Gastroesophageal sphincter (tissue), 4 donors: ENCODE results near the gene TUT4. TPM values are rescaled to one million over a fixed set of nuclear protein-coding genes. Genes with fewer than 3 reads are reported as not detected.

Source experiments
- ATAC-seq: fragments of 150-250 bp; one replicate; pipeline ENCODE4 v1.9.1; 2016; ENCODE audit warnings: mild to moderate bottlenecking, moderate library complexity
- H3K27ac ChIP-seq, 4 donors: fragments of 200-600 bp; sonication (generic) in 3 of 4; 1 replicate in 3 of 4; 2 replicates in 1 of 4; pipeline ENCODE4 v1.5.1; 2016 to 2019
- H3K27me3 ChIP-seq: fragments of 200-600 bp; sonication (generic); one replicate; pipeline ENCODE4 v1.5.1; 2019
- H3K36me3 ChIP-seq, 2 donors: fragments of 200-600 bp; sonication (generic); one replicate each; pipeline ENCODE4 v1.5.1; 2019; ENCODE audit warnings: control low read depth in 1 of 2
- H3K4me1 ChIP-seq, 3 donors: fragments of 200-600 bp; sonication (generic); 1 replicate in 2 of 3; 2 replicates in 1 of 3; pipeline ENCODE4 v1.5.1; 2016 to 2019; ENCODE audit warnings: control low read depth in 2 of 3
- H3K4me3 ChIP-seq, 2 donors: fragments of 200-600 bp; sonication (generic); one replicate each; pipeline ENCODE4 v1.5.1; 2019; ENCODE audit warnings: mild to moderate bottlenecking in 1 of 2, moderate library complexity in 1 of 2
- H3K9me3 ChIP-seq, 3 donors: fragments of 200-600 bp; sonication (generic); one replicate each; pipeline ENCODE4 v1.5.1; 2017 to 2019; ENCODE audit warnings: control low read depth in 2 of 3
- CTCF ChIP-seq, 4 experiments: fragments of 200-600 bp in 2 of 4; fragments of 450-650 bp in 2 of 4; sonication (generic) in 1 of 4; IDR thresholded peaks; one replicate each; pipeline ENCODE4 v1.5.1; 2017 to 2019; ENCODE audit warnings: antibody characterized with exemption in 4 of 4, mild to moderate bottlenecking in 2 of 4, moderate library complexity in 2 of 4
- EP300 ChIP-seq: sonication (generic); formaldehyde crosslinking; IDR thresholded peaks from one replicate; pipeline ENCODE4 v1.6.1; 2017; ENCODE audit warnings: antibody characterized with exemption, mild to moderate bottlenecking
- POLR2A ChIP-seq, 2 donors: fragments of 450-650 bp; IDR thresholded peaks; one replicate each; pipeline ENCODE4 v1.6.1; 2017; ENCODE audit warnings: antibody characterized with exemption in 2 of 2, mild to moderate bottlenecking in 2 of 2, moderate library complexity in 1 of 2
- POLR2AphosphoS5 ChIP-seq: sonication (generic); formaldehyde crosslinking; IDR thresholded peaks from one replicate; pipeline ENCODE4 v1.6.1; 2017; ENCODE audit warnings: antibody characterized with exemption
- WGBS, 2 donors: methylation state at CpG; one replicate each; pipeline ENCODE4 v1.1.5; 2018; ENCODE audit warnings: low coverage in 1 of 2; 5-methylcytosine and 5-hydroxymethylcytosine counted together
- total RNA-seq, 4 donors: library from RNA; depleted of rRNA; stranded (reverse); fragments of >200 nt; gene quantifications; one replicate each; pipeline ENCODE4 v1.1.0, GENCODE V29; 2016

Gene TUT4, protein sequence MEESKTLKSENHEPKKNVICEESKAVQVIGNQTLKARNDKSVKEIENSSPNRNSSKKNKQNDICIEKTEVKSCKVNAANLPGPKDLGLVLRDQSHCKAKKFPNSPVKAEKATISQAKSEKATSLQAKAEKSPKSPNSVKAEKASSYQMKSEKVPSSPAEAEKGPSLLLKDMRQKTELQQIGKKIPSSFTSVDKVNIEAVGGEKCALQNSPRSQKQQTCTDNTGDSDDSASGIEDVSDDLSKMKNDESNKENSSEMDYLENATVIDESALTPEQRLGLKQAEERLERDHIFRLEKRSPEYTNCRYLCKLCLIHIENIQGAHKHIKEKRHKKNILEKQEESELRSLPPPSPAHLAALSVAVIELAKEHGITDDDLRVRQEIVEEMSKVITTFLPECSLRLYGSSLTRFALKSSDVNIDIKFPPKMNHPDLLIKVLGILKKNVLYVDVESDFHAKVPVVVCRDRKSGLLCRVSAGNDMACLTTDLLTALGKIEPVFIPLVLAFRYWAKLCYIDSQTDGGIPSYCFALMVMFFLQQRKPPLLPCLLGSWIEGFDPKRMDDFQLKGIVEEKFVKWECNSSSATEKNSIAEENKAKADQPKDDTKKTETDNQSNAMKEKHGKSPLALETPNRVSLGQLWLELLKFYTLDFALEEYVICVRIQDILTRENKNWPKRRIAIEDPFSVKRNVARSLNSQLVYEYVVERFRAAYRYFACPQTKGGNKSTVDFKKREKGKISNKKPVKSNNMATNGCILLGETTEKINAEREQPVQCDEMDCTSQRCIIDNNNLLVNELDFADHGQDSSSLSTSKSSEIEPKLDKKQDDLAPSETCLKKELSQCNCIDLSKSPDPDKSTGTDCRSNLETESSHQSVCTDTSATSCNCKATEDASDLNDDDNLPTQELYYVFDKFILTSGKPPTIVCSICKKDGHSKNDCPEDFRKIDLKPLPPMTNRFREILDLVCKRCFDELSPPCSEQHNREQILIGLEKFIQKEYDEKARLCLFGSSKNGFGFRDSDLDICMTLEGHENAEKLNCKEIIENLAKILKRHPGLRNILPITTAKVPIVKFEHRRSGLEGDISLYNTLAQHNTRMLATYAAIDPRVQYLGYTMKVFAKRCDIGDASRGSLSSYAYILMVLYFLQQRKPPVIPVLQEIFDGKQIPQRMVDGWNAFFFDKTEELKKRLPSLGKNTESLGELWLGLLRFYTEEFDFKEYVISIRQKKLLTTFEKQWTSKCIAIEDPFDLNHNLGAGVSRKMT (N-terminal part only)
- total RNA-seq = 10 to 100 TPM; 32.3 to 56.5 (median 34.0) TPM

- 2% methylated on average over 8 of the region's 68 CpGs; no CpG with 5 or more reads in 1 of the 2 donors for WGBS, 2 donors
These were observed at the start of gene TUT4 for GRCh38 chr1:52552505-52553361. Gene TUT4 (minus strand): TSS chr1:52553092. CDS start chr1:52526280, 26,812 bp downstream.

GRCh38 chr1:52601991-52602855 lies 49.3 kb upstream of the TUT4 start, which contains the start of gene GPX7:
Gene GPX7 (plus strand): TSS chr1:52602371. CDS start chr1:52602410, 39 bp downstream.
- WGBS, 2 donors = 2 to 30% methylated on average over 4 of the region's 97 CpGs
- Histone ChIP-seq H3K4me3 (peak within 1 kb of the TSS; percentile 45 to 71), H3K36me3 (peaks cover 0 to 15% of the 10 kb centered on the region in 2 donors), H3K27ac (peak within 1 kb of the TSS; percentile 44 to 91 (median 88)), H3K27me3 (no peaks in the 10 kb centered on the region), H3K4me1 (peaks cover 0 to 30% (median 13%) of the 10 kb centered on the region in 3 donors), H3K9me3 (no peaks in the 10 kb centered on the region)
- ATAC-seq = peak; percentile 67
- TF ChIP-seq CTCF (IDR thresholded peaks at IDR 0.05) = no peak
- TF ChIP-seq EP300 = no peak
- peak in 1 of 2 donors; percentile 35 for TF ChIP-seq POLR2A (IDR thresholded peaks at IDR 0.05)

More at GRCh38 chr1:52552505-52553361, at the start of gene TUT4:
- Histone ChIP-seq H3K27me3 (no peaks in the 10 kb centered on the region), H3K9me3 (no peaks in the 10 kb centered on the region), H3K27ac (peak within 1 kb of the TSS; percentile 64 to 95 (median 92)), H3K4me1 (peaks cover 0 to 47% (median 10%) of the 10 kb centered on the region in 3 donors), H3K36me3 (no peaks in the 10 kb centered on the region), H3K4me3 (peak within 1 kb of the TSS; percentile 82 to 83)
- TF ChIP-seq POLR2A (IDR thresholded peaks at IDR 0.05) (peak in 1 of 2 donors; percentile 28), CTCF (IDR thresholded peaks at IDR 0.05) (no peak), POLR2AphosphoS5 (peak; percentile 28)
- peak; percentile 81 for ATAC-seq

DNA sequence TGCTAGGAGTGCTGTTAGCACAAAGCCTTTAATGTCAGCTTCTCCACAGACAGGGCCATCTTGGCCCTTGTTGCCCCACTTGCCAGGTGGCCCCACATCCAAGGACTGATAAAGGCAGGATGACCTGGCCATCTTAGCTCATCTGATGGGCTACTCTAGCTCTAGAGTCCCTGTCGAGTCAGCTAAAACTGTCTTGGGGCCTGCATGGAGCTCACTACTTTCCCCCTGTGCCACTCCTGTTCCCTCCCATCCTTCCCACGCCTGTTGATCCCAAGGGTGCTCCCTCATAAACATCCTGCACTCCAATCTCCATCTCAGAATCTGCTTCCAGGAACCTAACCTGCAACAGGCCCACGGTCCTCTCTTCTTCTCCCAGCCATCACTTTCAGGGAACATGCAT lies 48.6 kb upstream of the TUT4 start:
- Histone ChIP-seq H3K9me3 (no peaks in the 10 kb centered on the region), H3K27me3 (no peaks in the 10 kb centered on the region), H3K4me1 (peaks cover 0 to 30% (median 13%) of the 10 kb centered on the region in 3 donors), H3K36me3 (peaks cover 0 to 8% of the 10 kb centered on the region in 2 donors), H3K27ac (peak overlapping the region in 2 of 4 donors; percentile 88 to 91), H3K4me3 (peak overlapping the region in 1 of 2 donors; percentile 71)
- WGBS, 2 donors = 60 to 68% methylated on average over 2 to 3 of the region's 3 CpGs
- no peak for TF ChIP-seq POLR2AphosphoS5
- no peak for TF ChIP-seq POLR2A (IDR thresholded peaks at IDR 0.05)
- no peak for TF ChIP-seq EP300
- no peak for TF ChIP-seq CTCF (IDR thresholded peaks at IDR 0.05)
- ATAC-seq = no peak
